MM.1S (cell line): ENCODE measurements around the gene GLA.

ENCODE experiments used
- CTCF ChIP-seq: fragments of 300-600 bp; sonication (generic); IDR thresholded peaks from 2 replicates; pipeline ENCODE4 v1.5.1; 2016; ENCODE audit warnings: antibody characterized with exemption, low read length, mixed read lengths
- EZH2 ChIP-seq: fragments of 300-600 bp; sonication (generic); optimal IDR thresholded peaks from 2 replicates; pipeline ENCODE3; 2017; ENCODE audit warnings: low read depth, mild to moderate bottlenecking, antibody characterized with exemption, low read length, mixed read lengths

GRCh38 chrX:101399825-101400224 is 7.9 kb downstream of the GLA start:
- TF ChIP-seq EZH2 (no peak), CTCF (no peak)
